Fibroblast of the aortic adventitia (primary cell): Measurements from ENCODE around the gene ELMO1. TPM values are rescaled to one million over a fixed set of nuclear protein-coding genes. Genes with fewer than 3 reads are reported as not detected.

Experiments
- DNase-seq: peaks from one replicate; pipeline ENCODE4 v3.0.0-alpha.2; 2010; ENCODE audit warnings: low read depth
- H3K4me3 ChIP-seq: 2 replicates; pipeline ENCODE4 v1.5.1; 2011; ENCODE audit warnings: low read depth, mild to moderate bottlenecking, control low read depth, low read length, moderate library complexity
- total RNA-seq: library from RNA; depleted of rRNA; stranded (reverse); fragments of >200 nt; gene quantifications from 2 replicates; pipeline ENCODE4 v1.2.3, GENCODE V29; 2012; ENCODE audit warnings: low replicate concordance
- TF ChIP-seq, protein P1 (sequence below): IDR thresholded peaks from 2 replicates; pipeline ENCODE4 v1.5.1; 2011; ENCODE audit warnings: mild to moderate bottlenecking, low read length, control low read depth, inconsistent platforms; ENCODE audit not compliant: insufficient read depth

Gene ELMO1
- total RNA-seq, 1 donor = 1.3 TPM

- H3K4me3 ChIP-seq = no peak overlapping the region
- TF ChIP-seq, protein P1, sequence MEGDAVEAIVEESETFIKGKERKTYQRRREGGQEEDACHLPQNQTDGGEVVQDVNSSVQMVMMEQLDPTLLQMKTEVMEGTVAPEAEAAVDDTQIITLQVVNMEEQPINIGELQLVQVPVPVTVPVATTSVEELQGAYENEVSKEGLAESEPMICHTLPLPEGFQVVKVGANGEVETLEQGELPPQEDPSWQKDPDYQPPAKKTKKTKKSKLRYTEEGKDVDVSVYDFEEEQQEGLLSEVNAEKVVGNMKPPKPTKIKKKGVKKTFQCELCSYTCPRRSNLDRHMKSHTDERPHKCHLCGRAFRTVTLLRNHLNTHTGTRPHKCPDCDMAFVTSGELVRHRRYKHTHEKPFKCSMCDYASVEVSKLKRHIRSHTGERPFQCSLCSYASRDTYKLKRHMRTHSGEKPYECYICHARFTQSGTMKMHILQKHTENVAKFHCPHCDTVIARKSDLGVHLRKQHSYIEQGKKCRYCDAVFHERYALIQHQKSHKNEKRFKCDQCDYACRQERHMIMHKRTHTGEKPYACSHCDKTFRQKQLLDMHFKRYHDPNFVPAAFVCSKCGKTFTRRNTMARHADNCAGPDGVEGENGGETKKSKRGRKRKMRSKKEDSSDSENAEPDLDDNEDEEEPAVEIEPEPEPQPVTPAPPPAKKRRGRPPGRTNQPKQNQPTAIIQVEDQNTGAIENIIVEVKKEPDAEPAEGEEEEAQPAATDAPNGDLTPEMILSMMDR = no peak
- DNase-seq = no peak
These were observed 136.1 kb downstream of the ELMO1 start for GRCh38 chr7:37312608-37313007.

GRCh38 chr7:37311355-37311754, 137.3 kb downstream of the ELMO1 start:
- no peak for DNase-seq
- no peak overlapping the region for H3K4me3 ChIP-seq
- TF ChIP-seq, protein P1 = no peak

DNA sequence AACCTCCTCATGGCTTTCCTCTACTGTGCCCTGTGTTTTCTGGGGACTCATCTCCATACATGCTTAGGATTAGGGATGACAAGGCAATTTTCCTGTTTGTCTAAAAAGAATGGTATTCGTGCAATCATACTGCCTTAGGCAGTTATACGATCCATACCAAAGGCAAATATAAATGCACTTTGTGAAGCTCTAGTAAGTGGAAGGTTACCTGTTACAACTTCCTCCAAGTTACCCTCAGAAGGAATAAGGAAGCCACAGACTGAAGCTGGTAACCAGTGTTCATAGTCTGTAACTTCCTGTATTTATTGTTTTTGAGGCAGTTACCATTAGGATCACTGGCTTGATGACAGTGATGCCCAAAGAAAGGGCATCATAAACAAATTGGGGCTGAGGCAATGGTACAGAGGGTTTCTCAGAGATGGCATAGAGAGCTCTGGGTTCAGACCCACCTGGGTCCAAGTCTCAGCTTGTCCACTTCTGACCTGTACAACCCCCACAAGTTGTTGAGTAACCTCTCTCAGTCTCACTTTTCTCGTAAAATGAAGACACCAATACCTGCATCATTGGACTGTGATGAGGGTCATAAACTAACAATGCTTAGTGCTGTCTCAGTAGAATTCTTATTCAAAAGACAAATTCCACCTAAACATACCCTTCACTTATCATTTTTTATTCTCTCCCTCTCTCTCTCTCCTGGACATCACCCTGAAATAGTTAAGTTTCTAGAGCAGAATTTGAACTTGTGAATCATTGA, 138.2 kb downstream of the ELMO1 start:
- H3K4me3 ChIP-seq = no peak overlapping the region
- TF ChIP-seq, protein P1 = no peak
- DNase-seq = no peak

GRCh38 chr7:37309493-37309892, 139.2 kb downstream of the ELMO1 start:
- H3K4me3 ChIP-seq = no peak overlapping the region
- TF ChIP-seq, protein P1 = no peak
- DNase-seq = no peak

DNA sequence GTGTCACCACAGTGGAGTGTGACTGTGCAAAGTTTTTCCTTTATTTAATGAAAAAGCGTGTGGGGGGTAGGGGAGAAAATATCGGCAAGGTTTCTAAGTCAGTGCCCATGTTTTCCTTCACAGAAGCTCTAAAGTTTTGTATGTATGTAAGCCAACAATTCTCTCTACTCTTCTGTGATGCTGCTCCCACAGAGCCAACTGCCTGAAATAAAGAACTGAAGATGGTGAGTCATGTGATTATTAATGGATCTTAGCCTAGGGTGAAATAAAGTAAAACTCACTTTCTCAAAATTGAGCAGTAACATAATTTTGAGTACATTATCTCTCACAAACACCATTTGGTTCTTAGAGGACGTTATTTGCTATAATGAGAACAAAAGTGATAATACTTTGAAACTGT, 143.7 kb downstream of the ELMO1 start:
- no peak overlapping the region for H3K4me3 ChIP-seq
- TF ChIP-seq, protein P1 = no peak
- DNase-seq = no peak

DNA sequence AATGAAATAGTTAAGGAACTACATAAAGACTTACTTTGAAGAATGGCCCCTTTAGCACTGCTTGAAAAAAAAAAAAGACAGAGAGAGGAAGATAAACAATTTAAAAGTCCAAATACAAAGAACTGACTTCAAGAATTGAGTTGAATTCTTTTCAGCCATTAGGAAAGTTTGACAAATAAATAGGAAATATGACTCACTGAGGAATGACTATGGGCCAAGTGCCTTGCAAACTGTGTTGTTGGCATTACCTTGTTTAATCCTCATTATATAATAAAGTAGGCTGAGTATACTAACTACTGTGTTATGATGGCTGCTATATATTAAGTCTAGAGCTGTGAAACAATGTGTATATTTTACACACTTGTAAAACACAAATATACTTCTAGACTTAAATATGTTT, 151.1 kb downstream of the ELMO1 start:
- no peak overlapping the region for H3K4me3 ChIP-seq
- no peak for DNase-seq
- TF ChIP-seq, protein P1 = no peak

DNA sequence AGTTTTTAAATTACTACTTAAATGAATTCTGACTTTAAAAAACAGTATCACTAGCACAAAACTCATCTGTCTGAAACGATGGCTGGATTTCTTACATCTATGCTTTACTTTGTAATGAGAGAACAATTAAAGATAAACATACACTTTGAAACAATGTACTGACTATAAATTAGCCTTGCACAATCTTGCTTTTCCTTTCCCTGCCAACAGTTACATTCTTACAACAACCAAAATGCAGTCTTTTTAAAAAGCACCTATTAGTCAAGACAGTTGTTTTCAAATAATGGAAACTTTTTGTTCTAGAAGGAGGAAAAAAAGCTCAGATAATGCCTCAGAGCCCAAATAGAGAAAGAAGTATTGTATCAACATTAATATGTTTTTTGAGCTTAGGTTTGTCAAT, 153.3 kb downstream of the ELMO1 start:
- TF ChIP-seq, protein P1 = no peak
- DNase-seq = no peak
- H3K4me3 ChIP-seq = no peak overlapping the region
